OCI-LY1 (cell line): Measurements from ENCODE around the gene CREG1.

Experiments
- H2AFZ ChIP-seq: fragments of 200-600 bp; sonication (generic), shearing (Covaris generic); 2 replicates; pipeline ENCODE4 v1.6.0; 2014; ENCODE audit warnings: antibody characterized with exemption, mild to moderate bottlenecking, low read length
- H3F3A ChIP-seq: fragments of 200-600 bp; sonication (generic), shearing (Covaris generic); 2 replicates; pipeline ENCODE4 v1.6.0; 2014; ENCODE audit warnings: mild to moderate bottlenecking, antibody characterized with exemption, low read length, moderate library complexity; ENCODE audit not compliant: insufficient read depth
- H3K27ac ChIP-seq: fragments of 200-600 bp; sonication (generic); 2 replicates; pipeline ENCODE4 v1.5.1; 2014; ENCODE audit warnings: low read length, mixed run types, mild to moderate bottlenecking, low read depth; ENCODE audit not compliant: poor library complexity, severe bottlenecking
- H3K27me3 ChIP-seq: fragments of 200-600 bp; sonication (generic); 2 replicates; pipeline ENCODE4 v1.6.0; 2014; ENCODE audit warnings: antibody characterized with exemption, mild to moderate bottlenecking, low read length, moderate library complexity; ENCODE audit not compliant: insufficient read depth
- H3K36me3 ChIP-seq: fragments of 200-600 bp; sonication (generic); 2 replicates; pipeline ENCODE4 v1.6.1; 2014; ENCODE audit warnings: mild to moderate bottlenecking, antibody characterized with exemption, low read length, moderate library complexity, mixed read lengths; ENCODE audit not compliant: insufficient read depth
- H3K4me1 ChIP-seq: fragments of 200-600 bp; sonication (generic); 2 replicates; pipeline ENCODE4 v1.5.1; 2014; ENCODE audit warnings: mild to moderate bottlenecking, low read length, moderate library complexity; ENCODE audit not compliant: insufficient read depth, severe bottlenecking
- H3K4me2 ChIP-seq: fragments of 200-600 bp; sonication (generic), shearing (Covaris generic); 2 replicates; pipeline ENCODE4 v1.6.1; 2014; ENCODE audit warnings: low read length
- H3K4me3 ChIP-seq: fragments of 200-600 bp; sonication (generic); 2 replicates; pipeline ENCODE4 v1.5.1; 2014; ENCODE audit warnings: low read length, low read depth, mild to moderate bottlenecking, mixed read lengths; ENCODE audit not compliant: poor library complexity, severe bottlenecking
- H3K79me2 ChIP-seq: fragments of 200-600 bp; shearing (Covaris generic); 2 replicates; pipeline ENCODE4 v1.6.1; 2016; ENCODE audit warnings: mixed run types, low read length, mixed read lengths; ENCODE audit not compliant: insufficient read depth
- H3K9ac ChIP-seq: fragments of 200-600 bp; sonication (generic), shearing (Covaris generic); 2 replicates; pipeline ENCODE4 v1.6.1; 2014; ENCODE audit warnings: mild to moderate bottlenecking, low read length, mixed read lengths
- H3K9me2 ChIP-seq: fragments of 200-600 bp; sonication (generic), shearing (Covaris generic); 2 replicates; pipeline ENCODE4 v1.6.1; 2014; ENCODE audit warnings: low read depth, mild to moderate bottlenecking, low read length, mixed read lengths
- H3K9me3 ChIP-seq: fragments of 200-600 bp; shearing (Covaris generic); 2 replicates; pipeline ENCODE4 v1.6.1; 2014; ENCODE audit warnings: low read length, mixed read lengths
- H4K20me1 ChIP-seq: fragments of 200-600 bp; sonication (generic), shearing (Covaris generic); 2 replicates; pipeline ENCODE4 v1.6.0; 2016; ENCODE audit warnings: mild to moderate bottlenecking, low read length; ENCODE audit not compliant: insufficient read depth
- EZH2 ChIP-seq: fragments of 200-600 bp; sonication (generic), shearing (Covaris generic); IDR thresholded peaks from 2 replicates; pipeline ENCODE4 v1.8.0; 2017; ENCODE audit warnings: borderline replicate concordance, mixed run types, mild to moderate bottlenecking, antibody characterized with exemption, low read length, moderate library complexity, mixed read lengths
- TF ChIP-seq, protein P1 (sequence below): fragments of 200-600 bp; sonication (generic), shearing (Covaris generic); IDR thresholded peaks from 2 replicates; pipeline ENCODE4 v1.5.1; 2017; ENCODE audit warnings: mild to moderate bottlenecking, antibody characterized with exemption, low read length, moderate library complexity, mixed read lengths

CREG1 gene

GRCh38 chr1:167566766-167567165 lies 13.2 kb upstream of the CREG1 start:
- H3K27ac ChIP-seq = peak overlapping the region; percentile 59

DNA sequence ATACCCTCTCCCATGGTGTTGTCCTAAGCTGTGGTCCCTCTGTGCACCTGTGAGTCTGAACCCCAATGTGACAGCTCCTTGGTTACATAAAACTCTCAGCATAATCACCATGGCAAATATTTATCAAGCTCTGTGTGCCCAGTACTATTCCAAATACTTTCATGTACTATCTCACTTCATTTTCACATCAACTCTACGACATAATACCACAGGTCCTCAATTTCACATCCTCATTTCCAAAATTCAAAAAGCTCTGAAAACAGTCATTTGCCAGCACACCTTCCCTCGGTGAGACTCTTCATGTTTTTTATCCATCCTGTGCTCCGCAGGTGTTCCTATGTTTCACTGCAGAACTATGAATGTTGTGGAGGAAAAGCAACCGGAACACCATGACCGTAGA lies 12.4 kb upstream of the CREG1 start:
- H4K20me1 ChIP-seq = no peaks in the 10 kb centered on the region
- H3K4me3 ChIP-seq = no peak overlapping the region
- TF ChIP-seq EZH2 = no peak
- TF ChIP-seq, protein P1, sequence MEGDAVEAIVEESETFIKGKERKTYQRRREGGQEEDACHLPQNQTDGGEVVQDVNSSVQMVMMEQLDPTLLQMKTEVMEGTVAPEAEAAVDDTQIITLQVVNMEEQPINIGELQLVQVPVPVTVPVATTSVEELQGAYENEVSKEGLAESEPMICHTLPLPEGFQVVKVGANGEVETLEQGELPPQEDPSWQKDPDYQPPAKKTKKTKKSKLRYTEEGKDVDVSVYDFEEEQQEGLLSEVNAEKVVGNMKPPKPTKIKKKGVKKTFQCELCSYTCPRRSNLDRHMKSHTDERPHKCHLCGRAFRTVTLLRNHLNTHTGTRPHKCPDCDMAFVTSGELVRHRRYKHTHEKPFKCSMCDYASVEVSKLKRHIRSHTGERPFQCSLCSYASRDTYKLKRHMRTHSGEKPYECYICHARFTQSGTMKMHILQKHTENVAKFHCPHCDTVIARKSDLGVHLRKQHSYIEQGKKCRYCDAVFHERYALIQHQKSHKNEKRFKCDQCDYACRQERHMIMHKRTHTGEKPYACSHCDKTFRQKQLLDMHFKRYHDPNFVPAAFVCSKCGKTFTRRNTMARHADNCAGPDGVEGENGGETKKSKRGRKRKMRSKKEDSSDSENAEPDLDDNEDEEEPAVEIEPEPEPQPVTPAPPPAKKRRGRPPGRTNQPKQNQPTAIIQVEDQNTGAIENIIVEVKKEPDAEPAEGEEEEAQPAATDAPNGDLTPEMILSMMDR = no peak
- no peaks in the 10 kb centered on the region for H3K27me3 ChIP-seq
- peak overlapping the region; percentile 28 for H3K27ac ChIP-seq
- H3K4me1 ChIP-seq = peaks cover 56% of the 10 kb centered on the region
- no peak overlapping the region for H2AFZ ChIP-seq
- H3K79me2 ChIP-seq = no peaks in the 10 kb centered on the region
- H3K4me2 ChIP-seq = no peak overlapping the region; the same call in 1 of the 2 replicates
- no peak overlapping the region for H3K9ac ChIP-seq
- H3K9me3 ChIP-seq = no peaks in the 10 kb centered on the region
- no peaks in the 10 kb centered on the region for H3K9me2 ChIP-seq
- H3F3A ChIP-seq = no peaks in the 10 kb centered on the region
- H3K36me3 ChIP-seq = no peaks in the 10 kb centered on the region

More at GRCh38 chr1:167566766-167567165, 13.2 kb upstream of the CREG1 start:
- no peaks in the 10 kb centered on the region for H3K9me3 ChIP-seq
- no peak overlapping the region for H2AFZ ChIP-seq
- no peaks in the 10 kb centered on the region for H3K79me2 ChIP-seq
- TF ChIP-seq EZH2 = no peak
- TF ChIP-seq, protein P1 = no peak
- H3K9ac ChIP-seq = no peak overlapping the region
- no peaks in the 10 kb centered on the region for H3K36me3 ChIP-seq
- no peaks in the 10 kb centered on the region for H3K9me2 ChIP-seq
- no peaks in the 10 kb centered on the region for H3F3A ChIP-seq
- no peak overlapping the region for H3K4me3 ChIP-seq
- no peak overlapping the region; the same call in 1 of the 2 replicates for H3K4me2 ChIP-seq
- no peaks in the 10 kb centered on the region for H4K20me1 ChIP-seq
- H3K4me1 ChIP-seq = peaks cover 56% of the 10 kb centered on the region
- no peaks in the 10 kb centered on the region for H3K27me3 ChIP-seq

GRCh38 chr1:167564612-167565270 lies 11.2 kb upstream of the CREG1 start:
- no peak overlapping the region for H3K4me2 ChIP-seq
- no peak overlapping the region for H2AFZ ChIP-seq
- no peak overlapping the region for H3K9ac ChIP-seq

More at GRCh38 chr1:167564612-167565270, 11.2 kb upstream of the CREG1 start:
- no peaks in the 10 kb centered on the region for H3F3A ChIP-seq
- H3K27me3 ChIP-seq = no peaks in the 10 kb centered on the region
- TF ChIP-seq, protein P1 = no peak
- TF ChIP-seq EZH2 = no peak
- no peak overlapping the region for H3K4me3 ChIP-seq
- H3K36me3 ChIP-seq = no peaks in the 10 kb centered on the region
- no peaks in the 10 kb centered on the region for H3K9me3 ChIP-seq
- no peaks in the 10 kb centered on the region for H3K9me2 ChIP-seq
- H3K4me1 ChIP-seq = peaks cover 56% of the 10 kb centered on the region
- H3K27ac ChIP-seq = peak overlapping the region; percentile 48
- no peaks in the 10 kb centered on the region for H4K20me1 ChIP-seq
- no peaks in the 10 kb centered on the region for H3K79me2 ChIP-seq
